Neural cell (in vitro differentiated cells): ENCODE data around the gene GAGE13.
"Not testable (repeated sequence)": the region's sequence is repeated elsewhere in the genome, so short reads cannot be mapped to it uniquely, and the experiment has no call there.

Source experiments
- POLR2AphosphoS5 ChIP-seq: IDR thresholded peaks from 2 replicates; pipeline ENCODE4 v1.6.1; 2012
- TF ChIP-seq, protein P1 (sequence below): fragments of 450-650 bp; IDR thresholded peaks from 2 replicates; pipeline ENCODE4 v1.5.1; 2014; ENCODE audit warnings: antibody characterized with exemption, mild to moderate bottlenecking, moderate library complexity; ENCODE audit not compliant: poor library complexity, severe bottlenecking

- TF ChIP-seq, protein P1, sequence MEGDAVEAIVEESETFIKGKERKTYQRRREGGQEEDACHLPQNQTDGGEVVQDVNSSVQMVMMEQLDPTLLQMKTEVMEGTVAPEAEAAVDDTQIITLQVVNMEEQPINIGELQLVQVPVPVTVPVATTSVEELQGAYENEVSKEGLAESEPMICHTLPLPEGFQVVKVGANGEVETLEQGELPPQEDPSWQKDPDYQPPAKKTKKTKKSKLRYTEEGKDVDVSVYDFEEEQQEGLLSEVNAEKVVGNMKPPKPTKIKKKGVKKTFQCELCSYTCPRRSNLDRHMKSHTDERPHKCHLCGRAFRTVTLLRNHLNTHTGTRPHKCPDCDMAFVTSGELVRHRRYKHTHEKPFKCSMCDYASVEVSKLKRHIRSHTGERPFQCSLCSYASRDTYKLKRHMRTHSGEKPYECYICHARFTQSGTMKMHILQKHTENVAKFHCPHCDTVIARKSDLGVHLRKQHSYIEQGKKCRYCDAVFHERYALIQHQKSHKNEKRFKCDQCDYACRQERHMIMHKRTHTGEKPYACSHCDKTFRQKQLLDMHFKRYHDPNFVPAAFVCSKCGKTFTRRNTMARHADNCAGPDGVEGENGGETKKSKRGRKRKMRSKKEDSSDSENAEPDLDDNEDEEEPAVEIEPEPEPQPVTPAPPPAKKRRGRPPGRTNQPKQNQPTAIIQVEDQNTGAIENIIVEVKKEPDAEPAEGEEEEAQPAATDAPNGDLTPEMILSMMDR = not testable (repeated sequence)
- not testable (repeated sequence) for TF ChIP-seq POLR2AphosphoS5
Observed at GRCh38 chrX:49323735-49324134, 7.6 kb upstream of the GAGE13 start.
